HG03060 (cell line): ENCODE results near the gene ZFP92.

ENCODE experiments used
- ATAC-seq: cut with Tn5 transposase; IDR thresholded peaks from one replicate; pipeline ENCODE4 v1.9.1; 2021; ENCODE audit warnings: low read depth, moderate number of reproducible peaks; ENCODE audit not compliant: unreplicated experiment

Gene ZFP92

GRCh38 chrX:153450949-153451277 is 39.6 kb downstream of the ZFP92 start:
- no peak for ATAC-seq

GRCh38 chrX:153454901-153455550 is 43.8 kb downstream of the ZFP92 start:
- ATAC-seq = no peak

GRCh38 chrX:153455571-153455970 is 44.3 kb downstream of the ZFP92 start:
- no peak for ATAC-seq

GRCh38 chrX:153456161-153456560 is 44.9 kb downstream of the ZFP92 start:
- ATAC-seq = no peak

GRCh38 chrX:153456704-153457103 is 45.4 kb downstream of the ZFP92 start:
- no peak for ATAC-seq

- ATAC-seq = no peak
These were observed 46.0 kb downstream of the ZFP92 start for GRCh38 chrX:153457136-153457825.

GRCh38 chrX:153457827-153458466 is 46.7 kb downstream of the ZFP92 start:
- no peak for ATAC-seq

GRCh38 chrX:153458476-153458875 is 47.2 kb downstream of the ZFP92 start:
- no peak for ATAC-seq

GRCh38 chrX:153459986-153460385 is 48.7 kb downstream of the ZFP92 start:
- no peak for ATAC-seq

GRCh38 chrX:153460826-153461225 is 49.6 kb downstream of the ZFP92 start:
- ATAC-seq = no peak
